IMR-90 (cell line): ENCODE data around the gene TRPV4. TPM values are rescaled to one million over a fixed set of nuclear protein-coding genes. Genes with fewer than 3 reads are reported as not detected.

Experiments used
- ATAC-seq: fragments of 200-7000 bp; cut with Tn5 transposase; 2 replicates; pipeline ENCODE4 v1.9.1; 2020; ENCODE audit warnings: low read depth, mild to moderate bottlenecking, moderate library complexity
- BruUV-seq: library from RNA; stranded (reverse); fragments of 400-500 nt; replicated peaks from 2 replicates; lab custom pipeline; 2021; lab: Mats Ljungman, UMichigan
- CTCF ChIA-PET: fragments of 300-600 bp; formaldehyde crosslinking; extraction: SDS; loops from one replicate; lab custom pipeline; 2021; ENCODE audit warnings: antibody characterized with exemption; lab: Yijun Ruan, JAX
- POLR2A ChIA-PET: fragments of 300-600 bp; sonication (Branson Sonifier 250); formaldehyde crosslinking; loops from one replicate; lab custom pipeline; 2022; ENCODE audit warnings: antibody characterized with exemption; ENCODE audit not compliant: unreplicated experiment; lab: Charles Lee
- DNase-seq: peaks from one replicate; pipeline ENCODE4 v3.0.0; 2013
- H2AFZ ChIP-seq: replicated peaks from 2 replicates; pipeline ENCODE3; 2013; ENCODE audit warnings: low read length, mild to moderate bottlenecking; ENCODE audit not compliant: poor library complexity
- H2AK5ac ChIP-seq: 2 replicates; pipeline ENCODE4 v1.6.1; 2013; ENCODE audit warnings: low read depth, low read length, inconsistent platforms
- H2AK9ac ChIP-seq: replicated peaks from 2 replicates; pipeline ENCODE3; 2013; ENCODE audit warnings: mild to moderate bottlenecking, low read depth, low read length, moderate library complexity; ENCODE audit not compliant: poor library complexity
- H2BK120ac ChIP-seq: 2 replicates; pipeline ENCODE4 v1.6.1; 2013; ENCODE audit warnings: low read depth, low read length, inconsistent platforms
- H2BK15ac ChIP-seq: 3 replicates; pipeline ENCODE4 v1.6.1; 2013; ENCODE audit warnings: low read depth, low read length, inconsistent platforms
- H2BK20ac ChIP-seq: 2 replicates; pipeline ENCODE4 v1.6.1; 2013; ENCODE audit warnings: low read depth, mild to moderate bottlenecking, inconsistent platforms, low read length, moderate library complexity
- H2BK5ac ChIP-seq: 2 replicates; pipeline ENCODE4 v1.6.1; 2013; ENCODE audit warnings: mild to moderate bottlenecking, low read depth, low read length, inconsistent platforms; ENCODE audit not compliant: poor library complexity, severe bottlenecking
- H3K14ac ChIP-seq: replicated peaks from 2 replicates; pipeline ENCODE4 v1.6.1; 2013; ENCODE audit warnings: low read depth, low read length, inconsistent platforms
- H3K18ac ChIP-seq: 2 replicates; pipeline ENCODE4 v1.6.1; 2013; ENCODE audit warnings: low read depth, low read length, control low read depth
- H3K23ac ChIP-seq: 2 replicates; pipeline ENCODE4 v1.6.1; 2013; ENCODE audit warnings: low read depth, low read length, inconsistent platforms
- H3K27ac ChIP-seq: 2 replicates; pipeline ENCODE4 v1.5.1; 2013; ENCODE audit warnings: mild to moderate bottlenecking, control low read depth, low read length; ENCODE audit not compliant: insufficient read depth
- H3K27me3 ChIP-seq: 2 replicates; pipeline ENCODE4 v1.6.1; 2013; ENCODE audit warnings: low read length; ENCODE audit not compliant: control insufficient read depth, insufficient read depth
- H3K36me3 ChIP-seq: 2 replicates; pipeline ENCODE4 v1.6.1; 2013; ENCODE audit warnings: low read length, mixed read lengths; ENCODE audit not compliant: control insufficient read depth, insufficient read depth
- H3K4ac ChIP-seq: 2 replicates; pipeline ENCODE4 v1.6.1; 2013; ENCODE audit warnings: low read depth, low read length, inconsistent platforms
- H3K4me1 ChIP-seq: 2 replicates; pipeline ENCODE4 v1.6.1; 2013; ENCODE audit warnings: low read length, mixed read lengths; ENCODE audit not compliant: control insufficient read depth, insufficient read depth
- H3K4me2 ChIP-seq: 2 replicates; pipeline ENCODE4 v1.6.1; 2013; ENCODE audit warnings: low read depth, mild to moderate bottlenecking, control low read depth, low read length, moderate library complexity
- H3K4me3 ChIP-seq: 2 replicates; pipeline ENCODE4 v1.5.1; 2013; ENCODE audit warnings: low read depth, mild to moderate bottlenecking, control low read depth, low read length, moderate library complexity; ENCODE audit not compliant: insufficient read depth
- H3K56ac ChIP-seq: 2 replicates; pipeline ENCODE4 v1.6.1; 2013; ENCODE audit warnings: low read length, inconsistent platforms; ENCODE audit not compliant: insufficient read depth; ENCODE audit errors: extremely low read depth
- H3K79me1 ChIP-seq, 2 experiments: 2 replicates each; pipeline ENCODE4 v1.6.1; 2013; ENCODE audit warnings: low read length in 2 of 2, inconsistent platforms in 1 of 2, low read depth in 1 of 2
- H3K9ac ChIP-seq: 2 replicates; pipeline ENCODE4 v1.6.1; 2013; ENCODE audit warnings: low read depth, low read length, control low read depth
- H3K9me1 ChIP-seq: 2 replicates; pipeline ENCODE4 v1.6.1; 2013; ENCODE audit warnings: low read length, inconsistent platforms; ENCODE audit not compliant: insufficient read depth
- H3K9me3 ChIP-seq: 2 replicates; pipeline ENCODE4 v1.6.1; 2013; ENCODE audit warnings: low read length; ENCODE audit not compliant: control insufficient read depth, insufficient read depth
- H4K20me1 ChIP-seq: 2 replicates; pipeline ENCODE4 v1.6.1; 2013; ENCODE audit warnings: low read length, inconsistent platforms; ENCODE audit not compliant: insufficient read depth
- H4K5ac ChIP-seq: 2 replicates; pipeline ENCODE4 v1.6.1; 2013; ENCODE audit warnings: mild to moderate bottlenecking, low read depth, low read length, control low read depth
- H4K8ac ChIP-seq, 2 experiments: 2 replicates each; pipeline ENCODE4 v1.6.1; 2013; ENCODE audit warnings: low read depth in 2 of 2, low read length in 2 of 2, control low read depth in 1 of 2, inconsistent platforms in 1 of 2
- H4K91ac ChIP-seq: 2 replicates; pipeline ENCODE4 v1.6.1; 2013; ENCODE audit warnings: low read depth, low read length, inconsistent platforms; ENCODE audit not compliant: insufficient read depth
- BHLHE40 ChIP-seq: fragments of 150-350 bp; IDR thresholded peaks from 2 replicates; pipeline ENCODE4 v1.6.1; 2016; ENCODE audit warnings: mild to moderate bottlenecking, low read depth, low read length
- CEBPB ChIP-seq: IDR thresholded peaks from 2 replicates; pipeline ENCODE4 v1.6.1; 2012; ENCODE audit warnings: low read depth, low read length, improper control_type of control experiment
- CHD1 ChIP-seq: IDR thresholded peaks from 2 replicates; pipeline ENCODE4 v1.6.1; 2012; ENCODE audit warnings: low read depth, low read length, improper control_type of control experiment
- FOS ChIP-seq: fragments of 150-350 bp; IDR thresholded peaks from 2 replicates; pipeline ENCODE4 v1.6.1; 2016; ENCODE audit warnings: low read depth, low read length
- NFE2L2 ChIP-seq: fragments of 150-350 bp; IDR thresholded peaks from 2 replicates; pipeline ENCODE4 v1.6.1; 2016; ENCODE audit warnings: low read depth, mild to moderate bottlenecking, low read length
- RFX5 ChIP-seq: IDR thresholded peaks from 2 replicates; pipeline ENCODE4 v1.8.0; 2012; ENCODE audit warnings: low read depth, mild to moderate bottlenecking, low read length, moderate library complexity
- WGBS, 2 experiments: methylation state at CpG; one replicate each; pipeline versions ENCODE4 v1.1.5 to v1.1.7; 2013; ENCODE audit warnings: missing lambda C conversion rate in 2 of 2; ENCODE audit not compliant: insufficient read length in 1 of 2; ENCODE audit errors: extremely low coverage in 2 of 2; 5-methylcytosine and 5-hydroxymethylcytosine counted together
- dilution Hi-C: fragments of 300-500 bp; cut with HindIII; formaldehyde crosslinking; loops from one replicate; pipeline ENCODE4 v1.14.3; 2018; ENCODE audit warnings: low sequenced_read_pairs; ENCODE audit not compliant: unreplicated experiment
- in situ Hi-C: fragments of 300-500 bp; cut with MboI; formaldehyde crosslinking; loops from 3 replicates; pipeline ENCODE4 v1.14.3; 2019; ENCODE audit warnings: low sequenced_read_pairs, inconsistent platforms, mixed read lengths
- intact Hi-C: fragments of 100-400 bp; cut with micrococcal nuclease; formaldehyde crosslinking; loops from 2 replicates; pipeline ENCODE4 v1.10.0; 2022
- polyA plus RNA-seq, 3 experiments: library from polyadenylated mRNA; depleted of rRNA; stranded (reverse); fragments of >200 nt; gene quantifications; 2 replicates each; pipeline ENCODE4 v1.2.3, GENCODE V29; 2012; ENCODE audit warnings: low replicate concordance in 1 of 3
- total RNA-seq: library from RNA; depleted of rRNA; stranded (reverse); fragments of >200 nt; gene quantifications from 2 replicates; pipeline ENCODE4 v1.2.3, GENCODE V29; 2012
- TF ChIP-seq, protein P1 (sequence below): fragments of 150-350 bp; IDR thresholded peaks from 2 replicates; pipeline ENCODE4 v1.6.1; 2017; ENCODE audit warnings: mild to moderate bottlenecking, antibody characterized with exemption, low read length, low read depth
- TF ChIP-seq, protein P2 (sequence below): conservative IDR thresholded peaks from 2 replicates; pipeline ENCODE4 v1.5.1; 2012; ENCODE audit warnings: mild to moderate bottlenecking, low read depth, low read length, improper control_type of control experiment

The TRPV4 gene
- total and polyA plus RNA-seq, 2 of the 4 experiments (the other 2 are of a cell fraction) = 1.1 to 6.1 TPM

DNA sequence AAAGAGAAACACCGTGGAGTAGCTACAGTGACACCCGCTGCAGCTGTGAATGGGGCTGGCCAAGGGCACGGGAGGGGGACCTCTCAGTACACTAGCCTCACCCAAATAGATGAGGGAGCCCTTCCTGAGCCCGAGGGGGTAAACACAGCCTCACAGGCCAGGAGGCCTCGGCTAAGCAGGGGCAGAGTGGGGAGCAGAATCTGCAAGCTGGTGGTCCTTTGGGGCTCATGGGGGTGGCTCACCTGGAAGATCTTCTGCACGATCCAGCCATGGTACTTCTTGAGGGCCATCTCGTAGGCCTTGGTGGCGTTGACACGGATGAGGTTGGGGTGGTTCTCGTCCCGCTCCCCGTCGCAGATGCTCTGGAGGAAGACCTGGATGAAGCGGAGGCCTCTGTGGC, 22.2 kb upstream of the TRPV4 start:
- Histone ChIP-seq H4K5ac (no peak overlapping the region), H3K23ac (no peak overlapping the region), H3K36me3 (peaks cover 32% of the 10 kb centered on the region), H4K8ac (no peak overlapping the region), H3K9ac (no peak overlapping the region), H3K4me1 (peaks cover 3% of the 10 kb centered on the region), H3K9me1 (peaks cover 6% of the 10 kb centered on the region), H3K79me1 (peaks cover 4 to 12% of the 10 kb centered on the region in 2 experiments; a peak in 3 of 4 replicates), H4K20me1 (peaks cover 13% of the 10 kb centered on the region; the same call in 1 of the 2 replicates), H3K27me3 (no peaks in the 10 kb centered on the region), H2BK15ac (no peak overlapping the region), H4K91ac (no peak overlapping the region), H3K27ac (no peak overlapping the region), H3K18ac (no peak overlapping the region), H3K9me3 (no peaks in the 10 kb centered on the region), H2AK9ac (no peak overlapping the region), H3K56ac (no peak overlapping the region), H3K14ac (no peak overlapping the region), H2BK120ac (no peak overlapping the region), H2BK20ac (no peak overlapping the region), H2AFZ (no peak overlapping the region), H3K4me2 (no peak overlapping the region), H2AK5ac (no peak overlapping the region), H3K4ac (no peak overlapping the region), H3K4me3 (no peak overlapping the region), H2BK5ac (no peak overlapping the region)
- WGBS, 2 experiments = 100% methylated on average over 2 of the region's 14 CpGs; no CpG with 5 or more reads in 1 of the 2 experiments
- DNase-seq (no peak), ATAC-seq (no peak)
- no TSS peak for BruUV-seq
- CTCF ChIA-PET = interaction anchor here (0.9 kb wide), 1 partner anchor 10 kb away, joined by 3 read pairs; no protein-coding TSS in a partner anchor
- dilution Hi-C loops (no loop called here), intact Hi-C loops (no loop called here), in situ Hi-C loops (no loop called here)
- POLR2A ChIA-PET = no interaction called here
- TF ChIP-seq, protein P1, sequence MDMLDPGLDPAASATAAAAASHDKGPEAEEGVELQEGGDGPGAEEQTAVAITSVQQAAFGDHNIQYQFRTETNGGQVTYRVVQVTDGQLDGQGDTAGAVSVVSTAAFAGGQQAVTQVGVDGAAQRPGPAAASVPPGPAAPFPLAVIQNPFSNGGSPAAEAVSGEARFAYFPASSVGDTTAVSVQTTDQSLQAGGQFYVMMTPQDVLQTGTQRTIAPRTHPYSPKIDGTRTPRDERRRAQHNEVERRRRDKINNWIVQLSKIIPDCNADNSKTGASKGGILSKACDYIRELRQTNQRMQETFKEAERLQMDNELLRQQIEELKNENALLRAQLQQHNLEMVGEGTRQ = no peak
- TF ChIP-seq CEBPB (no peak), BHLHE40 (no peak), NFE2L2 (no peak), FOS (no peak), RFX5 (no peak), CHD1 (no peak)
- TF ChIP-seq, protein P2, sequence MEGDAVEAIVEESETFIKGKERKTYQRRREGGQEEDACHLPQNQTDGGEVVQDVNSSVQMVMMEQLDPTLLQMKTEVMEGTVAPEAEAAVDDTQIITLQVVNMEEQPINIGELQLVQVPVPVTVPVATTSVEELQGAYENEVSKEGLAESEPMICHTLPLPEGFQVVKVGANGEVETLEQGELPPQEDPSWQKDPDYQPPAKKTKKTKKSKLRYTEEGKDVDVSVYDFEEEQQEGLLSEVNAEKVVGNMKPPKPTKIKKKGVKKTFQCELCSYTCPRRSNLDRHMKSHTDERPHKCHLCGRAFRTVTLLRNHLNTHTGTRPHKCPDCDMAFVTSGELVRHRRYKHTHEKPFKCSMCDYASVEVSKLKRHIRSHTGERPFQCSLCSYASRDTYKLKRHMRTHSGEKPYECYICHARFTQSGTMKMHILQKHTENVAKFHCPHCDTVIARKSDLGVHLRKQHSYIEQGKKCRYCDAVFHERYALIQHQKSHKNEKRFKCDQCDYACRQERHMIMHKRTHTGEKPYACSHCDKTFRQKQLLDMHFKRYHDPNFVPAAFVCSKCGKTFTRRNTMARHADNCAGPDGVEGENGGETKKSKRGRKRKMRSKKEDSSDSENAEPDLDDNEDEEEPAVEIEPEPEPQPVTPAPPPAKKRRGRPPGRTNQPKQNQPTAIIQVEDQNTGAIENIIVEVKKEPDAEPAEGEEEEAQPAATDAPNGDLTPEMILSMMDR = no peak
